HG02759 (cell line): Measurements from ENCODE around the gene WDR46.
"Not testable (repeated sequence)": the region's sequence is repeated elsewhere in the genome, so short reads cannot be mapped to it uniquely, and the experiment has no call there.

Experiments used
- ATAC-seq: cut with Tn5 transposase; IDR thresholded peaks from one replicate; pipeline ENCODE4 v1.9.1; 2021; ENCODE audit warnings: mild to moderate bottlenecking, moderate library complexity; ENCODE audit not compliant: unreplicated experiment

Gene WDR46

DNA sequence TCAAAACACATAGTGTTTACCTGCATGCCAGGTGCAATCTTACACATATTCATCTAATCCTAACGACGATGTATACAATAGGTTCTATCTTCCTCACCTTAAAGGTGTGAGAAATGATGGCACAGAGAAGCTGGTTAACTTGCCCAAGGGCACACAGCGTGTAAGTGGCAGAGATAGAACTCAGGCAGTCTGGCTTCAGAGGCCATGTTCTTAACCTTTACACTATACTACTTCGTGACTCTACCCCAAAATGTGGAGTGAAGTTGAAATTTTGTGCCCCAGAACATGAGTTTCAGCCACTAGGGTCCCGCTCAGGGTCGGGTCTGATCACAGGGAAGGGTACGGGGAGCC is 17.9 kb downstream of the WDR46 start:
- no peak for ATAC-seq

- ATAC-seq = no peak
Measured at GRCh38 chr6:33264015-33264414, 25.0 kb downstream of the WDR46 start.

DNA sequence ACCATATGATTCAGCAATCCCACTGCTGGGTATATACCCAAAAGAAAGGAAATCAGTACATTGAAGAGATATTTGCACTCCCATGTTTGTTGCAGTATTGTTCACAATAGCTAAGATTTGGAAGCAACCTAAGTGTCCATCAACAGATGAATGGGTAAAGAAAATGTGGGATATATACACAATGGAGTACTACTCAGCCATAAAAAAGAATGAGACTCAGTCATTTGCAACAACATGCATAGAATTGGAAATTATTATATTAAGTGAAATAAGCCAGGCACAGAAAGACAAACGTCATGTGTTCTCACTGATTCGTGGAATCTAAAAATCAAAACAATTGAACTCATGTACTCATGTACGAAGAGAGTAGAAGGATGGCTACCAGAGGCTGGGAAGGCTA is 26.5 kb downstream of the WDR46 start:
- ATAC-seq = not testable (repeated sequence)

GRCh38 chr6:33259032-33259431 is 30.0 kb downstream of the WDR46 start:
- no peak for ATAC-seq

DNA sequence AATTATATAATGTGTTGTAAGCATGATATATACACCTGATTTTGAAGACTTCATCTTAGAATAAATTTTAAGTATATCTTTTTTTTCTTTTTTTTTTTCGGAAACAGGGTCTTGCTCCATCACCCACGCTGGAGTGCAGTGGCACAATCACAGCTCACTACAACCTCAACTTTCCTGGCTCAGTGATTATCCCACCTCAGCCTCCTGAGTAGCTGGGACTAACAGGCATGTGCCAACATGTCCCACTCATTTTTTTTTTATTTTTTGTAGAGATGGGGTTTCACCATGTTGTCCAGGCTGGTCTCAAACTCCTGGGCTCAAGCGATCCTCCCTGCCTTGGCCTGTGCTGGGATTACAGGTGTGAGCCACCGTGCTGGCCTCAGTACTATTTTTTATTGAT is 34.4 kb downstream of the WDR46 start:
- ATAC-seq = no peak

- ATAC-seq = no peak
Measured at GRCh38 chr6:33252759-33253158, 36.3 kb downstream of the WDR46 start.

DNA sequence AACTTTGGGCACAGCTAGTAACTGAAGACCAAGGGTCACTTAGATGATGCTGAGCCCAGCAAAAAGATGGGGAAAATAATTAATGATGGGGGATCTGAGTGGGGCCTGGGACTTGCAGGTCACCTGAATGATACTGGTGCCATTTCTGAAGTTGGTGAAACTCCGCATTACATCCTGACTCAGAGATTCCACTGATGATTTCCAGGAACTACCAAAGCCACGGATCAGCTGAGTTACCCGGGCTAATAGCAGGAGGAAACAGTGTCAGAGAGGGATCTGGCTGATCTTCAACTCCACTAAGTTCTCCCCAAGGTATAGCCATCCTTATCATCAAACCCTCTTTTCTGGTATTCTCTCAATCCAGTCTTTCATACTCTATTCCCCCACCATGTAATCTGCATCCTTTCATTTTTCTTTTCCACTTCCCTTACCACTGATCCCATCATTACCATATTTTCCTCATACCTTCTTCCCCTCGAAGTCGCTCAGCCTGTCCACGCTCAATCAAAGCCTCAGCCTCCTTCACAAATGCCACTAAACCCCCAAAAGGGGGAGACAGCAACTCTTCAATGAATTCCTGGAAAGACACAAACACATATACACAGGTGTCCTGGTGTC is 37.5 kb downstream of the WDR46 start:
- no peak for ATAC-seq

- ATAC-seq = no peak
Measured at GRCh38 chr6:33250731-33251130, 38.3 kb downstream of the WDR46 start.

DNA sequence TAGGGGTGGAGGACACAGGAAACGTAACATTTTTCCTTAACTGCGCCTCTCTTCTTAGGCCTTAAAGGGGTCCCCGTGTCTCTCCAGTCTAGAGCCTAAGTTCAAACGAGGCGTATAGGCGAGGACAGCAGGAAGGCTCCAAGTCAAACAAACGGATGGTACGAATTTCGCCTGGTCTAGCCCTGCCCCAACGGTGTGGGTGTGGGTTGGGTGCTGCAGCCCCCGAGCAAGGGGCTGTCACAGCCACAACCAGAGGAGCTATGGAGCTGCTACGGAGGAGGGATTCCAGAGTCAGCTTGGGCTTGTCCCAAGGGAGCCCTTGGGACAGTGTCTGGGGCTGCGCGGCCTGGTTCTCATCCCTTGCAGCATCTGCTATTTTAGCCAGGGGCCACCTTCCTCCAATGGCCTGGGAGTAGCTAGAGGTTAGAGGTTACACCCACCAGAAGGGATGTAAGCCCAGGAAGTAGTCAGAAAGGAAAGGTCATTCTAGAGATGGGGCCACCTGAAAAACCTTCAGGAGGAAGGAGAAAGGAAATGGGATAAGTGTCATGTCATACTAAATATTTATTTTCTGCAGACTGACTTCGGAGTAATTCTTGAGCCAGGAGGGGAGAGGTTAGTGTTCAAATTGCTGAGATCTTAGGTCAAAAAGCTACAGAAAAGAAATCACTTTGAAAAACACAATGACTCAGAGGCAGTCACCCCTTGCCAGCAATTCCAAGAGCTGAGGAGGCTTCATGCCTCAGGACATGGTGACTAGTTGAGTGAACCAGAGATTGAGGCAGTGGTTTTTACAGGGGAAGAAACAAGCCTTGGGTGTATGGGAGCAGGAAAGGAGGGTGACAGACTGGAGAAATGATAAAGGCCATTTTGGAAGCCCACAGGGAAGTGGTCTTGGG is 39.1 kb downstream of the WDR46 start:
- ATAC-seq = peak; percentile 1

DNA sequence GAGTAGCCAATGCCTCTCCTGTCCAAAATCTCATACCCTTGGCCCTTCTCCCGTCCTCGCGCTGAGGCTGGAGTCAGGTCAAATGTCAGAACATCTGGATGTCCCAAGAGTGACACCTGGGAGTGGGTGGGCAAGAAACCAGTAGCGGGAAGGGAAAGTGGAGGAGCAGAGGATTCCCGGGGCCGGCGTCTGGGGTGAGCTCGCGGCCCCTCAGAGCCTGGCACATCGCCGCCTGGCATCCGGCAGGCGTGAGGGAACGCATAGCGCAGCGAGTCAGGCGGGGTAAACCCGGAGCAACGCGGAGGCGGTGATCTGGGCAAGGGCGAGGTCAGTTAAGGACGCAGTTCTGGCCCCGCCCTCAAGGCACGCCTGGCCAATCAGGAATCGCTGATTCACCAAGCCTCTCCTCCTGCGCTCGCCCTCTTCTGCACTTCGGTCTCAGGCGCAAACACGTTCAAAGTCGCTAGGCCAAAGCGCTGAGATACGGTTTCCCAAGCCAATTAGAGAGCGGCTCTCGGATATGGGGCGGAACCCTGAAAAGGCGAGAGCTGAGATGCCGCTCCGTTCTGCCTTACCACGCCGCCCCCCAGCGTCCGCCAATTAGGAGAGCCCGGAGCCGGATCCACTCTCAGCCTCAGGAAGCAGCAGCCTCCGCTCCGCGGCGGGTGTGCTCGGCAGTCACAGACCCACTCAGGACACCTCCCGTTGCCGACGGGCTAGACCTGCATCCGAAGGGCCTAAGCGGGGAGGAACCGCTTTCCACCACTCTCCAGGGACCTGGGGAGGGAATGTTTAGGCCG is 39.9 kb downstream of the WDR46 start:
- peak; percentile 91 for ATAC-seq

DNA sequence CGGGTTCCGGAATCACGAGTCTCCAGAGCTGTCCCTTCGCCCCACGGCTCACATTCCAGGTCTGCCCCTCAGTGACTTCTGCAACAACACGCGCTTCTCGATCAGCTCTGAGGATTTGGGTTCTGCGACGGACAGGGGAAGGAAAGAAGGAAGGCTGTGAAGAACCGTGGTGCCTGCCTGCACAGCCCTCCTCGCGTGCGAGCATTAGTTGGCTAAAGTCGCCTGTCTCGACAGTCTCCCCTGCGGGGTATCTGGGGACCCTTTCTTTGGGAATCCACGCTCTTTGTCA is 40.5 kb downstream of the WDR46 start:
- ATAC-seq = peak; percentile 1

DNA sequence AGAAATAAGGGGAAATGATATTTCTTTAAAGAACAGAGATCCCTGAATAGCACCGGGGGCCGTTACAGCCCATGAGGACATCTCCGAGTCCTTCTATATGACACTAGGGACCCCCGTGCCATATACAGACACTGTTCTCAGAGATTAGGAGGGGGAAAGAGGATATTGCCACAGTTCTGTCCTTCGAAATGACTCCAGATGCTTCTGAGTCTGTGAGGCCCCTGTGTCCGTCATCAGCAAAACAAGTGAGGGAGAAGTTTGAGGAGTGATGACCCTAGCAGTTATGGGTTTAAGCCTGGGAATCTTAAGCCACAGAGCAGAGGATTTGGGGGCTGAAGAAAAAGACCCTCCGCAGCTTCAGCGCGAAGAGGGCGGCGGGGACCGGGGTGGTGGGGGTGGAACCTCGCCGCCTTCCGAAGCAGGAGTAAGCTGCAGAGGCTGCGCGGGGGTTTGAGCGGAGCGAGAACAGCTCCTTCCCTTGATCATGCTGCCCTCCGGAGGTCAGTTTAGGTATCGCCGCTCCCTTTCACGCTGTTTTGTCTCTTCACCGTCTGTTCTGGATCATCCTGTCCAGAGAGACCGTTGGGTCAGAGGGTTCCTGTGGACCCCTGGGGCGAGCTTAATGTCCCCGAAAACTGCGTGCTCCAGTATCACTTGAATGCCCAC is 40.9 kb downstream of the WDR46 start:
- peak; percentile 37 for ATAC-seq

- ATAC-seq = no peak
Measured at GRCh38 chr6:33243476-33243875, 45.6 kb downstream of the WDR46 start.

DNA sequence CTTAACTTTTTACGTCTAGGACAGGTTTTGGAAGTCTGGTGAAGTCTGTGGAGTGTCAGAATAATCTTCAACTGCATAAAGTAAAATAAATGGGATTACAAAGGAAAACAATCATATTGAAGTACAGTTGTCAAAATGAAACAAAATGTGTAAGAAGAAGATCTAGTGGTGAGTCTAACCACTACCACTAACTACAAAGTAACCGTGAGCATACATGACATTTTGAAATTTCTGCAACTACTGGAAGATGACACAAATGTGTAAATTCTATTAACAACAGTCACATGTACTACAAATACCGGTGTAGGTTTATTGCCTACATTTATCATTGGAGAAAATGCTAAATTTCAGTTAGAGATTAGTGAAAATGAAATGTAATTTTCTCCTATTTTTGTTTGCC is 47.1 kb downstream of the WDR46 start:
- no peak for ATAC-seq

- ATAC-seq = no peak
Measured at GRCh38 chr6:33237741-33238140, 51.3 kb downstream of the WDR46 start.

DNA sequence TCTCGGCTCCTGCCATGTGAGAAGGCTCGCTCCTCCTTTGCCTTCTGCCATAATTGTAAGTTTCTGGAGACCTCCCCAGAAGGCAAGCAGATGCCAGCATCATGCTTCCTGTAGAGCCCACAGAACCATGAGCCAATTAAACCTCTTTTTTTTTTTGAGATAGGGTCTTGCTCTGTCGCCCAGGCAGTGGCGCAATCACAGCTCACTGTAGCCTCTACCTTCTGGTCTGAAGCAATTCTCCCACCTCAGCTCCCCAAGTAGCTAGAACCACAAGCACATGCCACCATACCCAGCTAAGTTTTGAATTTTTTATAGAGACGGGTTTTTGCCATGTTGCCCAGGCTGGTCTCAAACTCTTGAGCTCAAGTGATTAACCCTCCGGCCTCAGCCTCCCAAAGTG is 52.2 kb downstream of the WDR46 start:
- no peak for ATAC-seq

GRCh38 chr6:33236328-33236727 is 52.7 kb downstream of the WDR46 start:
- no peak for ATAC-seq

- no peak for ATAC-seq
Measured at GRCh38 chr6:33235221-33235634, 53.8 kb downstream of the WDR46 start.
